CD4-positive, CD25-positive, alpha-beta regulatory T cell (primary cell): ENCODE data around the gene GAPT. TPM values are rescaled to one million over a fixed set of nuclear protein-coding genes. Genes with fewer than 3 reads are reported as not detected.

Experiments
- ATAC-seq, 2 donors: fragments of 150-1000 bp; cut with Tn5 transposase; one replicate each; pipeline ENCODE4 v1.10.0; 2021; ENCODE audit warnings: low read depth in 2 of 2, moderate number of reproducible peaks in 2 of 2, moderate library complexity in 1 of 2
- DNase-seq, 3 donors: peaks; one replicate each; pipeline versions ENCODE4 v3.0.0 to v3.0.0-alpha.2; 2012 to 2022; ENCODE audit warnings: mixed read lengths in 1 of 3
- H3K27ac ChIP-seq: one replicate; pipeline ENCODE4 v1.7.0; 2013; ENCODE audit warnings: mild to moderate bottlenecking, low read length; ENCODE audit not compliant: insufficient read depth, poor library complexity, severe bottlenecking
- H3K27me3 ChIP-seq: one replicate; pipeline ENCODE4 v1.7.0; 2013; ENCODE audit warnings: low read length; ENCODE audit not compliant: control insufficient read depth, insufficient read depth
- H3K36me3 ChIP-seq: one replicate; pipeline ENCODE4 v1.7.0; 2013; ENCODE audit warnings: mild to moderate bottlenecking, low read length, moderate library complexity; ENCODE audit not compliant: control insufficient read depth, insufficient read depth
- H3K4me1 ChIP-seq: 2 replicates; pipeline ENCODE4 v1.7.0; 2013; ENCODE audit warnings: mild to moderate bottlenecking, low read length; ENCODE audit not compliant: insufficient read depth, control insufficient read depth, poor library complexity, severe bottlenecking
- H3K4me3 ChIP-seq: one replicate; pipeline ENCODE4 v1.7.0; 2013; ENCODE audit warnings: low read depth, mild to moderate bottlenecking, low read length, moderate library complexity
- H3K9me3 ChIP-seq, 2 experiments: 1 replicate in 1 of 2; 2 replicates in 1 of 2; pipeline ENCODE4 v1.7.0; 2013; ENCODE audit warnings: low read length in 2 of 2, mild to moderate bottlenecking in 1 of 2, moderate library complexity in 1 of 2; ENCODE audit not compliant: control insufficient read depth in 2 of 2
- H3K27ac Mint-ChIP-seq, 3 donors: one replicate each; pipeline ENCODE4 v1.8.0; 2020 to 2022; ENCODE audit warnings: mild to moderate bottlenecking in 3 of 3, mixed read lengths in 3 of 3, moderate library complexity in 2 of 3
- H3K27me3 Mint-ChIP-seq: one replicate; pipeline ENCODE4 v1.8.0; 2022; ENCODE audit warnings: mild to moderate bottlenecking, mixed read lengths
- H3K36me3 Mint-ChIP-seq: one replicate; pipeline ENCODE4 v1.8.0; 2020; ENCODE audit warnings: mixed read lengths
- H3K4me1 Mint-ChIP-seq, 4 donors: one replicate each; pipeline ENCODE4 v1.8.0; 2020 to 2022; ENCODE audit warnings: mixed read lengths in 4 of 4, mild to moderate bottlenecking in 1 of 4
- H3K4me3 Mint-ChIP-seq, 4 donors: one replicate each; pipeline ENCODE4 v1.8.0; 2020 to 2022; ENCODE audit warnings: mild to moderate bottlenecking in 4 of 4, mixed read lengths in 4 of 4, moderate library complexity in 3 of 4
- H3K9me3 Mint-ChIP-seq, 7 donors: one replicate each; pipeline ENCODE4 v1.8.0; 2020 to 2022; ENCODE audit warnings: mixed read lengths in 7 of 7, mild to moderate bottlenecking in 3 of 7, moderate library complexity in 2 of 7
- polyA plus RNA-seq, 4 donors: library from polyadenylated mRNA; unstranded; fragments of 300-500 nt; fragmentation: Illumina TruSeq; gene quantifications; one replicate each; pipeline ENCODE4 v1.2.3, GENCODE V29; 2021
- total RNA-seq: library from RNA; stranded (reverse); gene quantifications from one replicate; pipeline ENCODE4 v1.2.3, GENCODE V29; 2022

Gene GAPT
- 1.1 TPM for total RNA-seq
- 1 to 10 TPM in 1 of 4 donors, under 1 TPM in 2, not detected in 1; 0.15 to 1.3 (median 0.29) TPM for polyA plus RNA-seq

GRCh38 chr5:58491216-58491892 lies at the start of gene GAPT:
TSS of gene GAPT (plus strand) at chr5:58491435. CDS start at chr5:58494537, 3,102 bp downstream.
- Mint-ChIP-seq H3K9me3 (no peaks in the 10 kb centered on the region), H3K4me3 (no peak within 1 kb of the TSS), H3K36me3 (no peaks in the 10 kb centered on the region), H3K4me1 (no peaks in the 10 kb centered on the region), H3K27ac (peak within 1 kb of the TSS in 1 of 3 donors; percentile 45), H3K27me3 (peaks cover 11% of the 10 kb centered on the region)
- H3K27me3 ChIP-seq, result peaks cover 8% of the 10 kb centered on the region
- no peaks in the 10 kb centered on the region for H3K4me1 ChIP-seq
- no peak for DNase-seq
- H3K4me3 ChIP-seq, result no peak within 1 kb of the TSS
- no peaks in the 10 kb centered on the region for H3K36me3 ChIP-seq
- no peak for ATAC-seq
- no peak within 1 kb of the TSS for H3K27ac ChIP-seq
- H3K9me3 ChIP-seq, result no peaks in the 10 kb centered on the region

- Histone ChIP-seq H3K27me3 (peaks cover 5% of the 10 kb centered on the region), H3K9me3 (no peaks in the 10 kb centered on the region), H3K4me3 (no peak overlapping the region), H3K27ac (no peak overlapping the region), H3K36me3 (no peaks in the 10 kb centered on the region), H3K4me1 (no peaks in the 10 kb centered on the region)
- H3K36me3 Mint-ChIP-seq, result no peaks in the 10 kb centered on the region
- no peak for DNase-seq
- peaks cover 7% of the 10 kb centered on the region for H3K27me3 Mint-ChIP-seq
- H3K9me3 Mint-ChIP-seq, result no peaks in the 10 kb centered on the region
- no peak overlapping the region for H3K4me3 Mint-ChIP-seq
- H3K27ac Mint-ChIP-seq, result no peak overlapping the region
- no peak for ATAC-seq
- H3K4me1 Mint-ChIP-seq, result no peaks in the 10 kb centered on the region
Measured at GRCh38 chr5:58444805-58445204, 46.4 kb upstream of the GAPT start.

- H3K36me3 ChIP-seq, result no peaks in the 10 kb centered on the region
- DNase-seq (no peak), ATAC-seq (no peak)
- H3K9me3 ChIP-seq, result no peaks in the 10 kb centered on the region
- H3K4me3 Mint-ChIP-seq, result no peak overlapping the region
- no peaks in the 10 kb centered on the region for H3K4me1 ChIP-seq
- H3K27me3 Mint-ChIP-seq, result peaks cover 7% of the 10 kb centered on the region
- no peaks in the 10 kb centered on the region for H3K36me3 Mint-ChIP-seq
- H3K4me1 Mint-ChIP-seq, result no peaks in the 10 kb centered on the region
- no peak overlapping the region for H3K4me3 ChIP-seq
- H3K9me3 Mint-ChIP-seq, result peaks cover 0 to 2% (median 0%) of the 10 kb centered on the region in 7 donors
- H3K27me3 ChIP-seq, result peaks cover 5% of the 10 kb centered on the region
- no peak overlapping the region for H3K27ac Mint-ChIP-seq
- H3K27ac ChIP-seq, result no peak overlapping the region
Measured at GRCh38 chr5:58446024-58446423, 45.2 kb upstream of the GAPT start.

DNA sequence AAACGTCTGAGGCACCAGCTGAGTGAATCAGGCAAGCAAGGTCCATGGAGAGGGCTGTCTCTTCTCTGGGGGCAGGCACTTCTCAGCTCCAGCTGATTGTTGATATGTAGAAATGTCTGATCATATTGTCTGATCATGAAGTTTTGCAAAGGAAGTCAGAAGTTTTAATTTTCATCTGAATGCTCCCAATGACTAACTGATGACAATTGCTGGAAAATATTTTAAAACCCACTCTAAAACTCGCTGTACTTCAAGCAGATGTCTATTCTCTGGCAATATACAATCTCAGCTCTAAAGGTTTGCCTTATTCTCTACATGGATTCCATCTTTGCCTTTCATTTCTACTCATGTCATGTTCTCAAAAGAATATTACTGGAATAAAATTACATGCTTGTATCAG lies 44.0 kb upstream of the GAPT start:
- ATAC-seq, result no peak
- Histone ChIP-seq H3K36me3 (no peaks in the 10 kb centered on the region), H3K9me3 (no peaks in the 10 kb centered on the region)

GRCh38 chr5:58450018-58450417 lies 41.2 kb upstream of the GAPT start:
- no peak overlapping the region for H3K4me3 Mint-ChIP-seq
- H3K9me3 Mint-ChIP-seq, result peaks cover 0 to 2% (median 0%) of the 10 kb centered on the region in 7 donors
- ATAC-seq, result no peak
- no peaks in the 10 kb centered on the region for H3K4me1 ChIP-seq
- H3K27me3 ChIP-seq, result peaks cover 5% of the 10 kb centered on the region
- H3K4me3 ChIP-seq, result no peak overlapping the region
- H3K27ac ChIP-seq, result no peak overlapping the region
- no peaks in the 10 kb centered on the region for H3K36me3 ChIP-seq
- H3K4me1 Mint-ChIP-seq, result no peaks in the 10 kb centered on the region
- DNase-seq, result no peak
- H3K9me3 ChIP-seq, result no peaks in the 10 kb centered on the region
- H3K27ac Mint-ChIP-seq, result no peak overlapping the region
- no peaks in the 10 kb centered on the region for H3K36me3 Mint-ChIP-seq
- H3K27me3 Mint-ChIP-seq, result peaks cover 23% of the 10 kb centered on the region

More for the DNA sequence above, 44.0 kb upstream of the GAPT start:
- DNase-seq, result no peak
- Mint-ChIP-seq H3K4me1 (no peaks in the 10 kb centered on the region), H3K27me3 (peaks cover 14% of the 10 kb centered on the region), H3K36me3 (no peaks in the 10 kb centered on the region), H3K9me3 (peaks cover 0 to 2% (median 0%) of the 10 kb centered on the region in 7 donors), H3K4me3 (no peak overlapping the region), H3K27ac (no peak overlapping the region)
- Histone ChIP-seq H3K27ac (no peak overlapping the region), H3K4me1 (no peaks in the 10 kb centered on the region), H3K27me3 (peaks cover 6% of the 10 kb centered on the region), H3K4me3 (no peak overlapping the region)

DNA sequence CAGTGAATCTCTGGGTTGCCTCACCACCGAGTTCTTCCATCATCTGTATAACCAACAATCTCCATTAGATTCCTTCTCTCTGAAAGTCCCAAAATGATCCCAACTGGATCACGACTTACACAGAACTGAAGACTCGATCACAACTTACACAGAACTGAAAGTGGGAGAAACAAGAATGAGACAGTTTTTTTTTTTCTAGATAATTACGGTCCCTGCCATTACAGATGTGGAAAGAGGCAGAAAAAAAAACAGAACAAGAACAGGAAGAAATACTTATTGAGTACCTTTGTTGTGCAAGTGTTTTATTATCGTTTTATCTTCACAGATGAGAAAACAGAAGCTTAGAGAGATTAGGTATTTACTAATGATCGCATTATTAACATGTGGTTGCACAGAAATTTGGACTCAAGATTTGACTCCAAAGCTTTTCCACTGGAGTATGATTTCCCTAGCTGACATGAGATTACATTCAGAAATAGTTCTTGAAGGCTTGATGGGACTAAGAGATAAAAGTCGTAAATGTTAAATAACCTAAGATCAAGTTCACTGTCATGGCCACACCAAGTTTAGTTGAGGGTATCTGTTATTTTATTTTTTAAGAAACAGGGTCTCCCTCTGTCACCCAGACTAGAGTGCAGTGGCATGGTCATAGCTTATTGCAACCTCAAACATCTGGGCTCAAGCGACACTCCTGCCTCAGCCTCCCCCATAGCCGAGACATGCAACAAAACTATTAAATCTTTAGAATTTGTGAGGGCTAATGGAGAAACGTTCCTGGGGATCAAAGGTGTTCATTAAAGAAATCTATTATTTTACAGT lies 40.2 kb upstream of the GAPT start:
- Histone ChIP-seq H3K36me3 (no peaks in the 10 kb centered on the region), H3K27me3 (peaks cover 6% of the 10 kb centered on the region)

DNA sequence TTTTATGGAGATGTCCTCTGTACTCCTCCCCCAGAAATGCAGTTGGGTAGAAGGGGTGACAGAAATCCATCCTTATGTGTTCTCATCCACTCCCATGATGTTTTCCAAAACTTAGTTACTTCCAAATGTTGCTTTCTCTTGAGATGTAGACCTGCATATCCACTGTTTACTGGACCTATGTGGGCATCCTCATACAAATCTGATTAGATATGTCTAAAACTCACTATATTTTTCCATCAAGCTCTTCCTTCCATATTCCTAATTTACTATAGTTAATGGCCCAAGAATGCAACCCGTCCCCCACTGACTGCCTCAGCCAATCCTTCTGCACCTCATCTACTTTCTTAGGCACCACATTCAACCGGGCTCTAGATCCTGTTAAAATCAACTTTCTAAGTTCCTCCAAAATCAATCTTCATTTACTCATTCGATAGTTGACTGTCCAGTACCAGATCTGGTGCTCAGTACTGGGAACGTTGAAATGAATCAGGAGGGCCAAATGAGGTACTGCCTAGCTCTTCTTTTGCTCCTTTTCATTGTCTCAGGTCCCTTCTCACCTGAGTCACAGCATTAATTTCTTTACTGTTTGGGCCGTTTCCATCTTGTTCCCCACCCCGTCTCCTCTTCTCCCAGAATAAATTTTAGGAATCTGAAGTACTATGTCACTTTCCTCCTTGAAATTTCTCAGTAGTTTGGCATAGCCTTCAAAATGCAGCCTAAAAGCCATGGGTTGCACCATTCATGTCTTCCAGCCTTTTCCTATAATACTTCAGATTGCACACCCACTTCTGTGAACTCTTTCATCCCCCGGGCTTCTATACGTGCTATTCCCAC lies 39.3 kb upstream of the GAPT start:
- Histone ChIP-seq H3K27me3 (peaks cover 8% of the 10 kb centered on the region), H3K9me3 (no peaks in the 10 kb centered on the region), H3K36me3 (no peaks in the 10 kb centered on the region), H3K4me3 (no peak overlapping the region), H3K4me1 (no peaks in the 10 kb centered on the region), H3K27ac (no peak overlapping the region)
- H3K4me1 Mint-ChIP-seq, result no peaks in the 10 kb centered on the region
- ATAC-seq, result no peak
- peaks cover 27% of the 10 kb centered on the region for H3K27me3 Mint-ChIP-seq
- peaks cover 0 to 2% (median 0%) of the 10 kb centered on the region in 7 donors for H3K9me3 Mint-ChIP-seq
- H3K4me3 Mint-ChIP-seq, result no peak overlapping the region
- DNase-seq, result no peak
- no peaks in the 10 kb centered on the region for H3K36me3 Mint-ChIP-seq
- H3K27ac Mint-ChIP-seq, result peak overlapping the region in 1 of 3 donors; percentile 38

More for the DNA sequence above, 40.2 kb upstream of the GAPT start:
- Mint-ChIP-seq H3K27me3 (peaks cover 25% of the 10 kb centered on the region), H3K9me3 (peaks cover 0 to 2% (median 0%) of the 10 kb centered on the region in 7 donors), H3K27ac (no peak overlapping the region), H3K4me1 (no peaks in the 10 kb centered on the region), H3K4me3 (no peak overlapping the region), H3K36me3 (no peaks in the 10 kb centered on the region)
- Histone ChIP-seq H3K4me3 (no peak overlapping the region), H3K9me3 (no peaks in the 10 kb centered on the region), H3K27ac (no peak overlapping the region), H3K4me1 (no peaks in the 10 kb centered on the region)
- DNase-seq (no peak), ATAC-seq (no peak)
